WTC11 (cell line): ENCODE data around the gene FOXP1. TPM values are rescaled to one million over a fixed set of nuclear protein-coding genes. Genes with fewer than 3 reads are reported as not detected.

ENCODE experiments used
- ATAC-seq: fragments of 200-7000 bp; cut with Tn5 transposase; 2 replicates; pipeline ENCODE4 v1.10.0; 2021; ENCODE audit warnings: mild to moderate bottlenecking, moderate library complexity
- CTCF ChIA-PET: fragments of 300-600 bp; sonication (Branson Sonifier 250); formaldehyde crosslinking; loops from one replicate; lab custom pipeline; 2021; ENCODE audit warnings: antibody characterized with exemption; lab: Charles Lee
- POLR2A ChIA-PET: fragments of 350-600 bp; sonication (Branson Sonifier 250); formaldehyde crosslinking; loops from one replicate; lab custom pipeline; 2021; ENCODE audit warnings: antibody characterized with exemption; lab: Charles Lee
- DNase-seq: peaks from one replicate; pipeline ENCODE4 v3.0.0; 2021; ENCODE audit warnings: low spot score
- H3K27ac Mint-ChIP-seq: 2 replicates; pipeline ENCODE4 v1.8.0; 2021; ENCODE audit warnings: mixed read lengths
- H3K27me3 Mint-ChIP-seq: 2 replicates; pipeline ENCODE4 v1.8.0; 2021; ENCODE audit warnings: low read depth, mild to moderate bottlenecking, moderate library complexity, mixed read lengths
- H3K36me3 Mint-ChIP-seq: 2 replicates; pipeline ENCODE4 v1.8.0; 2021; ENCODE audit warnings: mixed read lengths
- H3K4me1 Mint-ChIP-seq: 2 replicates; pipeline ENCODE4 v1.8.0; 2022; ENCODE audit warnings: mixed read lengths
- H3K4me3 Mint-ChIP-seq: 2 replicates; pipeline ENCODE4 v1.8.0; 2021; ENCODE audit warnings: mild to moderate bottlenecking, moderate library complexity, mixed read lengths
- H3K9me3 Mint-ChIP-seq: 2 replicates; pipeline ENCODE4 v1.8.0; 2021; ENCODE audit warnings: mixed read lengths
- ARID4B ChIP-seq: sonication (generic); formaldehyde crosslinking; IDR thresholded peaks from 2 replicates; pipeline ENCODE4 v1.8.0; 2023; ENCODE audit warnings: missing genetic modification reagents, mild to moderate bottlenecking, borderline replicate concordance
- CREM ChIP-seq: sonication (generic); formaldehyde crosslinking; IDR thresholded peaks from 2 replicates; pipeline ENCODE4 v1.8.1; 2022; ENCODE audit warnings: mild to moderate bottlenecking, missing genetic modification reagents, moderate library complexity
- E2F5 ChIP-seq: sonication (generic); formaldehyde crosslinking; IDR thresholded peaks from 2 replicates; pipeline ENCODE4 v1.8.1; 2022; ENCODE audit warnings: mild to moderate bottlenecking, moderate library complexity, missing genetic modification reagents
- EMX1 ChIP-seq: fragments of 250-450 bp; sonication (Bioruptor Pico); IDR thresholded peaks from 2 replicates; pipeline ENCODE4 v1.8.0; 2021; ENCODE audit warnings: mild to moderate bottlenecking
- ETV6 ChIP-seq: sonication (generic); formaldehyde crosslinking; IDR thresholded peaks from 2 replicates; pipeline ENCODE4 v1.8.1; 2022; ENCODE audit warnings: mild to moderate bottlenecking, missing genetic modification reagents
- IRF2 ChIP-seq: sonication (generic); formaldehyde crosslinking; IDR thresholded peaks from 2 replicates; pipeline ENCODE4 v1.8.0; 2022; ENCODE audit warnings: low read depth, missing genetic modification reagents, borderline replicate concordance
- JAZF1 ChIP-seq: fragments of 250-450 bp; sonication (Bioruptor Pico); IDR thresholded peaks from 2 replicates; pipeline ENCODE4 v1.9.0; 2021; ENCODE audit warnings: moderate library complexity, mild to moderate bottlenecking, inconsistent platforms
- MXD4 ChIP-seq: fragments of 250-450 bp; sonication (Bioruptor Pico); IDR thresholded peaks from 2 replicates; pipeline ENCODE4 v1.8.0; 2021; ENCODE audit warnings: mild to moderate bottlenecking, moderate library complexity, borderline replicate concordance
- NFE2L1 ChIP-seq: sonication (generic); formaldehyde crosslinking; IDR thresholded peaks from 2 replicates; pipeline ENCODE4 v1.8.1; 2023; ENCODE audit warnings: missing genetic modification reagents
- NFYB ChIP-seq: sonication (generic); formaldehyde crosslinking; conservative IDR thresholded peaks from 2 replicates; pipeline ENCODE4 v1.8.0; 2022; ENCODE audit warnings: low read depth, missing genetic modification reagents
- SMAD3 ChIP-seq: sonication (generic); formaldehyde crosslinking; IDR thresholded peaks from 2 replicates; pipeline ENCODE4 v1.8.0; 2022; ENCODE audit warnings: missing genetic modification reagents, mild to moderate bottlenecking, borderline replicate concordance
- TP53 ChIP-seq: sonication (generic); formaldehyde crosslinking; IDR thresholded peaks from 2 replicates; pipeline ENCODE4 v1.8.1; 2023; ENCODE audit warnings: mild to moderate bottlenecking, missing genetic modification reagents
- USF2 ChIP-seq: sonication (generic); formaldehyde crosslinking; IDR thresholded peaks from 2 replicates; pipeline ENCODE4 v1.8.1; 2023; ENCODE audit warnings: mild to moderate bottlenecking, missing genetic modification reagents, moderate library complexity
- ZNF121 ChIP-seq: sonication (generic); formaldehyde crosslinking; IDR thresholded peaks from 2 replicates; pipeline ENCODE4 v1.8.0; 2023; ENCODE audit warnings: missing genetic modification reagents
- ZNF138 ChIP-seq: sonication (generic); formaldehyde crosslinking; conservative IDR thresholded peaks from 2 replicates; pipeline ENCODE4 v1.8.1; 2022; ENCODE audit warnings: mild to moderate bottlenecking, moderate library complexity, missing genetic modification reagents
- ZNF219 ChIP-seq: sonication (generic); formaldehyde crosslinking; IDR thresholded peaks from 2 replicates; pipeline ENCODE4 v1.8.0; 2023; ENCODE audit warnings: missing genetic modification reagents, mild to moderate bottlenecking, borderline replicate concordance
- ZNF281 ChIP-seq: sonication (generic); formaldehyde crosslinking; IDR thresholded peaks from 2 replicates; pipeline ENCODE4 v1.8.0; 2023; ENCODE audit warnings: mild to moderate bottlenecking, missing genetic modification reagents
- ZNF425 ChIP-seq: fragments of 250-450 bp; sonication (Bioruptor Pico); conservative IDR thresholded peaks from 2 replicates; pipeline ENCODE4 v1.9.0; 2021; ENCODE audit warnings: mild to moderate bottlenecking
- ZNF671 ChIP-seq: fragments of 250-450 bp; sonication (Bioruptor Pico); IDR thresholded peaks from 2 replicates; pipeline ENCODE4 v1.8.0; 2021; ENCODE audit warnings: mild to moderate bottlenecking
- total RNA-seq: library from RNA; stranded (reverse); gene quantifications from 3 replicates; pipeline ENCODE4 v1.2.3, GENCODE V29; 2021

The FOXP1 gene
- total RNA-seq, 1 experiment from 2014 or later = 25.8 TPM

GRCh38 chr3:71564361-71564760, 19.2 kb downstream of the FOXP1 start (continued):
- TF ChIP-seq CREM = no peak

- Mint-ChIP-seq H3K4me1 (peaks cover 26% of the 10 kb centered on the region), H3K4me3 (no peak overlapping the region), H3K27ac (no peak overlapping the region), H3K9me3 (peaks cover 6% of the 10 kb centered on the region; the same call in 1 of the 2 replicates), H3K36me3 (peaks cover 3% of the 10 kb centered on the region; the same call in 1 of the 2 replicates), H3K27me3 (no peaks in the 10 kb centered on the region)
- TF ChIP-seq ARID4B (CRISPR knock-in tag) (no peak), NFYB (CRISPR knock-in tag) (no peak), CREM (no peak), TP53 (CRISPR knock-in tag) (no peak), NFE2L1 (CRISPR knock-in tag) (no peak), SMAD3 (no peak), JAZF1 (no peak), ZNF138 (CRISPR knock-in tag) (no peak), MXD4 (CRISPR knock-in tag) (no peak), EMX1 (CRISPR knock-in tag) (no peak), ZNF425 (CRISPR knock-in tag) (no peak)
- ChIA-PET POLR2A (no interaction called here), CTCF (no interaction called here)
- no peak for ATAC-seq
- DNase-seq = no peak
These were observed 19.7 kb downstream of the FOXP1 start for GRCh38 chr3:71563827-71564226.

- DNase-seq (no peak), ATAC-seq (no peak)
- CTCF ChIA-PET = no interaction called here
- Mint-ChIP-seq H3K27me3 (no peaks in the 10 kb centered on the region), H3K9me3 (peaks cover 10% of the 10 kb centered on the region), H3K4me3 (no peak overlapping the region), H3K4me1 (peaks cover 21% of the 10 kb centered on the region), H3K36me3 (peaks cover 6% of the 10 kb centered on the region), H3K27ac (no peak overlapping the region)
- POLR2A ChIA-PET = no interaction called here
- no peak for TF ChIP-seq ETV6
- TF ChIP-seq NFE2L1 (CRISPR knock-in tag) = no peak
- TF ChIP-seq ZNF121 = no peak
- TF ChIP-seq USF2 (CRISPR knock-in tag) = no peak
- TF ChIP-seq E2F5 (CRISPR knock-in tag) = no peak
- TF ChIP-seq ZNF671 (CRISPR knock-in tag) = no peak
- TF ChIP-seq IRF2 (CRISPR knock-in tag) = no peak
- no peak for TF ChIP-seq ZNF281 (CRISPR knock-in tag)
- no peak for TF ChIP-seq ARID4B (CRISPR knock-in tag)
- no peak for TF ChIP-seq SMAD3
- TF ChIP-seq ZNF219 = no peak
These were observed 20.6 kb downstream of the FOXP1 start for GRCh38 chr3:71562938-71563337.
